T-helper 1 cell treated with Interleukin-12 subunit alpha and Interleukin-12 subunit beta and Interleukin-4 antibody, amounts not matched to agents 30 μg/mL and 1 μg/mL, for 36 hours (primary cell): ENCODE results near the gene THOP1.

Experiments used
- H3K27ac Mint-ChIP-seq: one replicate; pipeline ENCODE4 v1.8.0; 2021; ENCODE audit warnings: mild to moderate bottlenecking, mixed read lengths
- H3K27me3 Mint-ChIP-seq: one replicate; pipeline ENCODE4 v1.8.0; 2021; ENCODE audit warnings: low read depth, mixed read lengths
- H3K36me3 Mint-ChIP-seq: one replicate; pipeline ENCODE4 v1.8.0; 2021; ENCODE audit warnings: low read depth, mixed read lengths
- H3K4me1 Mint-ChIP-seq: one replicate; pipeline ENCODE4 v1.8.0; 2021; ENCODE audit warnings: low read depth, mixed read lengths
- H3K4me3 Mint-ChIP-seq: one replicate; pipeline ENCODE4 v1.8.0; 2021; ENCODE audit warnings: mild to moderate bottlenecking, moderate library complexity, mixed read lengths
- H3K9me3 Mint-ChIP-seq: one replicate; pipeline ENCODE4 v1.8.0; 2021; ENCODE audit warnings: mixed read lengths

Gene THOP1

DNA sequence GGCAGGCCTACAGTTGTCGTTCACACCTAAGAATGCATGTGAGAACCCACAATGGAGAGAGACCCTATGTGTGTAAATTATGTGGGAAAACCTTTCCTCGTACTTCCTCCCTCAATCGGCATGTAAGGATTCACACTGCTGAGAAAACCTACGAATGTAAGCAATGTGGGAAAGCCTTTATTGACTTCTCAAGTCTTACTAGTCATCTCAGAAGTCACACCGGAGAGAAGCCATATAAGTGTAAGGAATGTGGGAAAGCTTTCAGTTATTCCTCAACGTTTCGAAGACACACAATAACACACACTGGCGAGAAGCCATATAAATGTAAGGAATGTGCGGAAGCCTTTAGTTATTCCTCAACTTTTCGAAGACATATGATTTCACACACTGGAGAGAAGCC lies 67.3 kb downstream of the THOP1 start:
- Mint-ChIP-seq H3K4me3 (no peak overlapping the region), H3K36me3 (peaks cover 33% of the 10 kb centered on the region), H3K27ac (no peak overlapping the region), H3K4me1 (peaks cover 2% of the 10 kb centered on the region), H3K27me3 (no peaks in the 10 kb centered on the region), H3K9me3 (peaks cover 63% of the 10 kb centered on the region)

DNA sequence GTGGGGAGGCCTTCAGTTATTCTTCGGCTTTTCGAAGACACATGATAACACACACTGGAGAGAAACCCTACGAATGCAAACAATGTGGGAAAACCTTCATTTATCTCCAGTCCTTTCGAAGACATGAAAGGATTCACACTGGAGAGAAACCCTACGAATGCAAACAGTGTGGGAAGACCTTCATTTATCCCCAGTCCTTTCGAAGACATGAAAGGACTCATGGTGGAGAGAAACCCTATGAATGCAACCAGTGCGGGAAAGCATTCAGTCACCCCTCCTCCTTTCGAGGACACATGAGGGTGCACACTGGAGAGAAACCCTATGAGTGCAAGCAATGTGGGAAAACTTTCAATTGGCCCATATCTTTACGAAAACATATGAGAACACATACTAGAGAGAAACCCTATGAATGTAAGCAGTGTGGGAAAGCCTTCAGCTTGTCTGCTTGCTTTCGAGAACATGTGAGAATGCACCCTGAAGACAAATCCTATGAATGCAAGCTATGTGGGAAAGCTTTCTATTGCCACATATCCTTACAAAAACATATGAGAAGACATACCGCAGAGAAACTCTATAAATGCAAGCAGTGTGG lies 67.8 kb downstream of the THOP1 start:
- Mint-ChIP-seq H3K4me3 (no peak overlapping the region), H3K9me3 (peaks cover 60% of the 10 kb centered on the region), H3K36me3 (peaks cover 33% of the 10 kb centered on the region), H3K27ac (no peak overlapping the region), H3K4me1 (peaks cover 2% of the 10 kb centered on the region), H3K27me3 (no peaks in the 10 kb centered on the region)

DNA sequence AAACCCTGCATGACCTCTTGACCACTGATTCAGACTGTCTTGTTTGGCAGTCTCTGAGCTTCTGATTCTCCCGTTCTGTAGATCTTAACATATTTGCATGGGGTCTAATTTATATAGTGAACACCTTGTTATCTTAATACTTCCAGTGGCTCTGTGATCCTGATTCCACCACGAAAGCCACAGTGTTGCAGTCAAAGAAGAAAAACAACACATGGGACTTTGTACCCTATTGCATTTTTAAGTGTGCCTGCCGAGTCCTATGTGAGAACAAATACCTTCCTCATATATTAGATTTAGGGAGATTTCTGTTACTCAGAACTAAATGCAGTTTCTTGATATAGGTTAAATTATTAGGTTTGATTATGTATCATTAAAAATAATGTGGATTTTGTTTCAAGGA lies 69.5 kb downstream of the THOP1 start:
- peaks cover 2% of the 10 kb centered on the region for H3K4me1 Mint-ChIP-seq
- H3K9me3 Mint-ChIP-seq: peaks cover 71% of the 10 kb centered on the region
- H3K27me3 Mint-ChIP-seq: no peaks in the 10 kb centered on the region
- H3K27ac Mint-ChIP-seq: no peak overlapping the region
- no peak overlapping the region for H3K4me3 Mint-ChIP-seq
- H3K36me3 Mint-ChIP-seq: peaks cover 32% of the 10 kb centered on the region

- Mint-ChIP-seq H3K4me3 (no peak overlapping the region), H3K4me1 (peaks cover 2% of the 10 kb centered on the region), H3K27ac (no peak overlapping the region), H3K9me3 (peaks cover 63% of the 10 kb centered on the region), H3K27me3 (no peaks in the 10 kb centered on the region), H3K36me3 (peaks cover 19% of the 10 kb centered on the region)
Measured at GRCh38 chr19:2856457-2857050, 71.3 kb downstream of the THOP1 start.

DNA sequence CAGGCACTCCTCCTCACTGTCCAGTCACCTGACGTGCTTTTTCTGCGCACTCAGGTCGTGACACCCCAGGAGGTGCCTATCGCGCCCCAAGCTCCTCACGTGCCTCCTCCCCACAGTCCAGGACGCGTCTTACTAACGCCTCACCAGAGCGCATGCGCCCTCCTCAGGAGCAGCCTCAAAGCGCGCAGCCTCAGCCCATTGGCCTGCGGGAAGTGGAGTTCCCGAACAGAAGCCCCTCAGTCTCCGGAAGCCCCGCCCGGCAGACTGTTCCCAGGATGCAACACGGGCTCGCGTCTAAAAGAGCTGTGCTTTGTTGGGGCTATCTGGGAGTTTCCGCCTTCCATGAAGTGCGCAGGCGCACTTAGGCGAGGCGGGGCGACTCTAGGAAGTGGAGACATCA lies 73.6 kb downstream of the THOP1 start:
- peaks cover 2% of the 10 kb centered on the region for H3K4me1 Mint-ChIP-seq

GRCh38 chr19:2863816-2864215 lies 78.5 kb downstream of the THOP1 start:
- Mint-ChIP-seq H3K27ac (no peak overlapping the region), H3K27me3 (no peaks in the 10 kb centered on the region)

More for the DNA sequence above, 73.6 kb downstream of the THOP1 start:
- no peaks in the 10 kb centered on the region for H3K27me3 Mint-ChIP-seq
- H3K9me3 Mint-ChIP-seq: peaks cover 58% of the 10 kb centered on the region
- no peak overlapping the region for H3K4me3 Mint-ChIP-seq
- H3K36me3 Mint-ChIP-seq: peaks cover 6% of the 10 kb centered on the region
- no peak overlapping the region for H3K27ac Mint-ChIP-seq

More at GRCh38 chr19:2863816-2864215, 78.5 kb downstream of the THOP1 start:
- no peak overlapping the region for H3K4me3 Mint-ChIP-seq
- no peaks in the 10 kb centered on the region for H3K4me1 Mint-ChIP-seq
- H3K36me3 Mint-ChIP-seq: peaks cover 2% of the 10 kb centered on the region
- H3K9me3 Mint-ChIP-seq: peaks cover 50% of the 10 kb centered on the region
